ENCODE results near the gene CAPZB.
A peak's percentile ranks its signal among the peaks of the same experiment; 100 is the strongest.

DNA sequence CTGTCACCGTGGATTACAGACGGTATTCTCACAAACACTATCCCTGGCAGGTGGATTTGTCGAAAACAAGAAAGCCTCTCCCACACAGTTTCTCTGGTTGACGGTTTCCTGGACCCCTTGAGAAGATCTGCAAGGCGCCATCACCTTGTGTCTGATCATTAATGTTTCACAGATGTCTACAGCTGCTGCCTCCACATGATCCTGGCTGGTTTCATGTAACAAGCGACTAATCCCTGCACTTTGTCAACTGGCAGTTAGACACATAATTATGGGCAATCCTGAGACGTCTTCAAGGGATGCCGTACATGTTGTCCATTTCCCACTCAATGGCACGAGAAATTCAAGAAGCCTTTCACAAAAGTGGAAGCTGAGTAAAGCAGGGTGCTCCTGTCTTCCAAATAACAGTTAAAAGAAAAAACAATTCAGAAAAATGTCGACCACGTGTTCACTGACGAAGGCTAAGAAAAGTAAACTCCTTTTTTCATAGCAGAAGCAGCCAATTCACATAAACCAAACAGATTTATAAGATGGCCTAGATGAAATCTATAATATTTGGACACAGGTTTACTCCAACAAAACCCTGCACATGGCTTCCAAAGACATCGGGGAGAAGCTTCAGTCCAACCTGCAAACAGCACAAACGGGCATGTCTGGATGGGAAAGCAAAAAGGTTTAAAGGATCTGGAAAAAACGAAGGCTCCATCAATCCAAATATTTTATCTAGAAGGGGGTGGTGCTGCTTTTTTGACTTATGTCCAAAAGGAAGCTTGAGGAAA lies 52.2 kb downstream of the CAPZB start:
- TF ChIP-seq POLR2AphosphoS5 (IDR thresholded peaks at IDR 0.05), result peak; percentile 80 to 95 (median 94)
- no peak for TF ChIP-seq CTCF (IDR thresholded peaks at IDR 0.05)

Data from sigmoid colon (tissue), 4 donors.